GM12878 (cell line): Measurements from ENCODE around the gene ETV7. TPM values are rescaled to one million over a fixed set of nuclear protein-coding genes. Genes with fewer than 3 reads are reported as not detected.

ENCODE experiments used
- ATAC-seq: fragments of 200-7000 bp; cut with Tn5 transposase; 3 replicates; pipeline ENCODE4 v1.9.1; 2020; ENCODE audit warnings: mild to moderate bottlenecking, moderate library complexity
- BruUV-seq: library from RNA; stranded (reverse); fragments of 400-500 nt; replicated peaks from 2 replicates; lab custom pipeline; 2021; lab: Mats Ljungman, UMichigan
- CTCF ChIA-PET: fragments of 300-600 bp; sonication (Branson Sonifier 250); formaldehyde crosslinking; extraction: SDS; loops from one replicate; lab custom pipeline; 2021; ENCODE audit warnings: inconsistent platforms; lab: Yijun Ruan, JAX
- POLR2A ChIA-PET: fragments of 350-600 bp; formaldehyde crosslinking; extraction: SDS; loops from one replicate; lab custom pipeline; 2021; ENCODE audit warnings: inconsistent platforms; lab: Charles Lee
- RAD21 ChIA-PET: fragments of 300-600 bp; sonication (Branson Sonifier 250); formaldehyde crosslinking; loops from one replicate; lab custom pipeline; 2023; ENCODE audit warnings: antibody characterized with exemption; ENCODE audit not compliant: unreplicated experiment; lab: Charles Lee
- SMC1A ChIA-PET: fragments of 300-600 bp; sonication (Branson Sonifier 250); formaldehyde crosslinking; loops from one replicate; lab custom pipeline; 2023; ENCODE audit not compliant: unreplicated experiment, uncharacterized antibody; lab: Charles Lee
- DNase-seq: peaks from one replicate; pipeline ENCODE4 v3.0.0-alpha.2; 2011; ENCODE audit warnings: low read depth, low spot score
- FAIRE-seq: peaks from 3 replicates; lab custom pipeline; 2011; peaks lifted over from hg19 to GRCh38; lab: Jason Lieb, UNC
- H2AFZ ChIP-seq: 2 replicates; pipeline ENCODE4 v1.6.0; 2011; ENCODE audit warnings: low read depth, low read length, control low read depth; ENCODE audit not compliant: control insufficient read depth
- H3K27ac ChIP-seq: 2 replicates; pipeline ENCODE4 v1.5.1; 2011; ENCODE audit warnings: control low read depth; ENCODE audit not compliant: control insufficient read depth, insufficient read depth
- H3K27me3 ChIP-seq, 2 experiments: replicated peaks in 1 of 2; 2 replicates each; pipeline versions ENCODE4 v1.6.0 to v1.6.1; 2011; ENCODE audit warnings: low read length in 1 of 2; ENCODE audit not compliant: control insufficient read depth in 2 of 2, insufficient read depth in 2 of 2
- H3K36me3 ChIP-seq, 2 experiments: 2 replicates each; pipeline ENCODE4 v1.5.1; 2011; ENCODE audit warnings: low read length in 1 of 2; ENCODE audit not compliant: control insufficient read depth in 2 of 2, insufficient read depth in 2 of 2
- H3K4me1 ChIP-seq: 2 replicates; pipeline ENCODE4 v1.6.1; 2011; ENCODE audit warnings: mild to moderate bottlenecking, low read length, moderate library complexity, mixed read lengths; ENCODE audit not compliant: control insufficient read depth, insufficient read depth
- H3K4me2 ChIP-seq: 2 replicates; pipeline ENCODE4 v1.6.0; 2011; ENCODE audit warnings: control low read depth; ENCODE audit not compliant: control insufficient read depth, insufficient read depth
- H3K4me3 ChIP-seq: fragments of 200-600 bp; sonication (generic); 2 replicates; pipeline ENCODE4 v1.5.1; 2016
- H3K79me2 ChIP-seq: 2 replicates; pipeline ENCODE4 v1.6.0; 2011; ENCODE audit warnings: low read length; ENCODE audit not compliant: control insufficient read depth, insufficient read depth
- H3K9ac ChIP-seq: 2 replicates; pipeline ENCODE4 v1.8.0; 2011; ENCODE audit warnings: low read length, control low read depth, mixed read lengths; ENCODE audit not compliant: control insufficient read depth, insufficient read depth
- H3K9me3 ChIP-seq: replicated peaks from 3 replicates; pipeline ENCODE4 v1.5.1; 2011; ENCODE audit warnings: mild to moderate bottlenecking, low read length; ENCODE audit not compliant: control insufficient read depth, insufficient read depth
- H4K20me1 ChIP-seq: 2 replicates; pipeline ENCODE4 v1.6.0; 2011; ENCODE audit not compliant: control insufficient read depth, insufficient read depth
- ATF7 ChIP-seq: fragments of 450-650 bp; IDR thresholded peaks from 2 replicates; pipeline ENCODE4 v1.6.1; 2016; ENCODE audit warnings: low read depth, mild to moderate bottlenecking
- CBX5 ChIP-seq: sonication (generic); IDR thresholded peaks from 2 replicates; pipeline ENCODE4 v1.6.1; 2016; ENCODE audit warnings: low read depth, moderate library complexity, mild to moderate bottlenecking, inconsistent platforms
- HDAC2 ChIP-seq: fragments of 200-600 bp; sonication (generic); IDR thresholded peaks from 2 replicates; pipeline ENCODE4 v1.6.1; 2017
- HDGF ChIP-seq: fragments of 450-650 bp; IDR thresholded peaks from 2 replicates; pipeline ENCODE4 v1.6.1; 2016; ENCODE audit warnings: antibody characterized with exemption
- MEF2B ChIP-seq: fragments of 450-650 bp; IDR thresholded peaks from 2 replicates; pipeline ENCODE4 v1.6.1; 2018; ENCODE audit warnings: mild to moderate bottlenecking, moderate library complexity; ENCODE audit not compliant: partially characterized antibody, poor library complexity, severe bottlenecking
- TBL1XR1 ChIP-seq: IDR thresholded peaks from 2 replicates; pipeline ENCODE4 v1.6.1; 2012; ENCODE audit warnings: low read depth, low read length, improper control_type of control experiment
- TCF7 ChIP-seq: IDR thresholded peaks from 2 replicates; pipeline ENCODE4 v1.6.1; 2014; ENCODE audit warnings: antibody characterized with exemption, borderline replicate concordance
- YY1 ChIP-seq: IDR thresholded peaks from 2 replicates; pipeline ENCODE4 v1.6.1; 2011; ENCODE audit warnings: low read depth, mild to moderate bottlenecking, low read length
- ZNF24 ChIP-seq: fragments of 450-650 bp; IDR thresholded peaks from 2 replicates; pipeline ENCODE4 v1.6.1; 2017; ENCODE audit warnings: antibody characterized with exemption, mild to moderate bottlenecking
- WGBS: methylation state at CpG from one replicate; pipeline ENCODE4 v1.1.6; 2016; ENCODE audit warnings: low lambda C conversion rate; ENCODE audit not compliant: insufficient replicate concordance, insufficient coverage; ENCODE audit errors: missing lambda C conversion rate; 5-methylcytosine and 5-hydroxymethylcytosine counted together
- in situ Hi-C: fragments of 300-500 bp; cut with MboI; formaldehyde crosslinking; loops from 9 replicates; pipeline ENCODE4 v1.14.3; 2018; ENCODE audit warnings: mixed read lengths
- intact Hi-C: fragments of 100-400 bp; cut with micrococcal nuclease; formaldehyde crosslinking; loops from one replicate; pipeline ENCODE4 v1.14.2; 2022; ENCODE audit not compliant: unreplicated experiment
- polyA plus RNA-seq, 11 experiments: library from polyadenylated mRNA; depleted of rRNA in 4 of 11; unstranded in 6 of 11; stranded (reverse) in 5 of 11; fragments of >200 nt; fragmentation: Nextera tagmentation in 4 of 11; fragmentation: Illumina TruSeq in 1 of 11; extraction: Ambion mirVana in 4 of 11; extraction: Trizol in 1 of 11; gene quantifications; 1 replicate in 1 of 11; 2 replicates in 10 of 11; pipeline versions ENCODE4 v1.2.1 to v1.2.3, GENCODE V29; 2011 to 2016; ENCODE audit warnings: inconsistent platforms in 2 of 11, missing spikeins in 2 of 11, low read depth in 1 of 11
- total RNA-seq, 4 experiments: library from RNA; depleted of rRNA in 3 of 4; stranded (reverse); fragments of >200 nt in 3 of 4; fragmentation: Illumina TruSeq in 1 of 4; extraction: Trizol in 1 of 4; gene quantifications; 2 replicates each; pipeline versions ENCODE4 v1.2.1 to v1.2.3, GENCODE V29; 2013 to 2021
- TF ChIP-seq, protein P1 (sequence below): IDR thresholded peaks from 2 replicates; pipeline ENCODE4 v1.6.1; 2011; ENCODE audit warnings: borderline replicate concordance, low read depth, mild to moderate bottlenecking, moderate library complexity, mixed read lengths, low read length; ENCODE audit not compliant: insufficient read depth; ENCODE audit errors: extremely low read length
- TF ChIP-seq, protein P2 (sequence below): fragments of 450-650 bp; IDR thresholded peaks from 2 replicates; pipeline ENCODE4 v1.6.1; 2016; ENCODE audit warnings: mild to moderate bottlenecking
- TF ChIP-seq, protein P3 (sequence below): IDR thresholded peaks from 2 replicates; pipeline ENCODE4 v1.6.1; 2012; ENCODE audit warnings: low read length, inconsistent platforms
- TF ChIP-seq, protein P4 (sequence below): fragments of 450-650 bp; IDR thresholded peaks from 2 replicates; pipeline ENCODE4 v1.6.1; 2017; ENCODE audit warnings: mild to moderate bottlenecking
- TF ChIP-seq, protein P5 (sequence below): IDR thresholded peaks from 2 replicates; pipeline ENCODE4 v1.6.1; 2012; ENCODE audit warnings: low read depth, low read length, improper control_type of control experiment

ETV7 gene
- total and polyA plus RNA-seq, 10 of the 15 experiments (the other 5 are each of a cell fraction or from before 2014, with no cell fraction given), result 0.04 to 1.8 (median 1.3) TPM

DNA sequence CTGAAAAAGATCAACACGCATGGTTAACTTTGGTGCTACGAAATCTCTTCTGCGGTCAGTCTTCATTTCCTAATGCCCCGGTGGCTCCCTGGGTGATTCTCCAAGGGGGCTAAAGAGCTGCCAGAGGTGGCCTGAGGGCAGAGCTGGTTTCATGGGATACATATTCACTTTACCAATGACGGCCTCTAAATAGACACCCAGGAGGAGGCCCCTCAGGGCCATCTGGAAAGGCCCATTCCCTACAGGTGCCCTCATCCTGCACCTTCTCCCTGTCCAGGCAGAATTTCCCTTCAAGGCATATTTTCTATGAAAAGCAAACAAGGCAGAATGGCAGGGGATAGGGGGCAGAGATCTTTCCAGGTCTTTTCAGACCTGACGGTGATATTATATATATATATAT is 63.3 kb downstream of the ETV7 start:
- Histone ChIP-seq H3K4me1 (no peaks in the 10 kb centered on the region), H3K4me3 (no peak overlapping the region), H3K36me3 (no peaks in the 10 kb centered on the region), H3K27ac (no peak overlapping the region), H3K79me2 (no peaks in the 10 kb centered on the region), H4K20me1 (no peaks in the 10 kb centered on the region), H3K4me2 (no peak overlapping the region), H2AFZ (no peak overlapping the region)
- ChIA-PET CTCF (interaction anchor here (1.5 kb wide), 1 partner anchor 17 kb away, joined by 7 read pairs; no protein-coding TSS in a partner anchor), POLR2A (no interaction called here), SMC1A (interaction anchor here (1.1 kb wide), 1 partner anchor 19 kb away, joined by 3 read pairs; no protein-coding TSS in a partner anchor)
- ATAC-seq (no peak), DNase-seq (no peak), FAIRE-seq (no peak)
- in situ Hi-C loops, result no loop called here
- no TSS peak for BruUV-seq
- 78% methylated on average over 6 of the region's 6 CpGs for WGBS
- TF ChIP-seq, protein P1, sequence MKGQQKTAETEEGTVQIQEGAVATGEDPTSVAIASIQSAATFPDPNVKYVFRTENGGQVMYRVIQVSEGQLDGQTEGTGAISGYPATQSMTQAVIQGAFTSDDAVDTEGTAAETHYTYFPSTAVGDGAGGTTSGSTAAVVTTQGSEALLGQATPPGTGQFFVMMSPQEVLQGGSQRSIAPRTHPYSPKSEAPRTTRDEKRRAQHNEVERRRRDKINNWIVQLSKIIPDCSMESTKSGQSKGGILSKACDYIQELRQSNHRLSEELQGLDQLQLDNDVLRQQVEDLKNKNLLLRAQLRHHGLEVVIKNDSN, result no peak
- TF ChIP-seq CBX5 (no peak), YY1 (no peak), HDAC2 (no peak), TCF7 (no peak), ZNF24 (no peak), MEF2B (no peak), HDGF (no peak), TBL1XR1 (no peak), ATF7 (no peak)
- TF ChIP-seq, protein P2, sequence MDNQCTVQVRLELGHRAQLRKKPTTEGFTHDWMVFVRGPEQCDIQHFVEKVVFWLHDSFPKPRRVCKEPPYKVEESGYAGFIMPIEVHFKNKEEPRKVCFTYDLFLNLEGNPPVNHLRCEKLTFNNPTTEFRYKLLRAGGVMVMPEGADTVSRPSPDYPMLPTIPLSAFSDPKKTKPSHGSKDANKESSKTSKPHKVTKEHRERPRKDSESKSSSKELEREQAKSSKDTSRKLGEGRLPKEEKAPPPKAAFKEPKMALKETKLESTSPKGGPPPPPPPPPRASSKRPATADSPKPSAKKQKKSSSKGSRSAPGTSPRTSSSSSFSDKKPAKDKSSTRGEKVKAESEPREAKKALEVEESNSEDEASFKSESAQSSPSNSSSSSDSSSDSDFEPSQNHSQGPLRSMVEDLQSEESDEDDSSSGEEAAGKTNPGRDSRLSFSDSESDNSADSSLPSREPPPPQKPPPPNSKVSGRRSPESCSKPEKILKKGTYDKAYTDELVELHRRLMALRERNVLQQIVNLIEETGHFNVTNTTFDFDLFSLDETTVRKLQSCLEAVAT, result no peak
- TF ChIP-seq, protein P3, sequence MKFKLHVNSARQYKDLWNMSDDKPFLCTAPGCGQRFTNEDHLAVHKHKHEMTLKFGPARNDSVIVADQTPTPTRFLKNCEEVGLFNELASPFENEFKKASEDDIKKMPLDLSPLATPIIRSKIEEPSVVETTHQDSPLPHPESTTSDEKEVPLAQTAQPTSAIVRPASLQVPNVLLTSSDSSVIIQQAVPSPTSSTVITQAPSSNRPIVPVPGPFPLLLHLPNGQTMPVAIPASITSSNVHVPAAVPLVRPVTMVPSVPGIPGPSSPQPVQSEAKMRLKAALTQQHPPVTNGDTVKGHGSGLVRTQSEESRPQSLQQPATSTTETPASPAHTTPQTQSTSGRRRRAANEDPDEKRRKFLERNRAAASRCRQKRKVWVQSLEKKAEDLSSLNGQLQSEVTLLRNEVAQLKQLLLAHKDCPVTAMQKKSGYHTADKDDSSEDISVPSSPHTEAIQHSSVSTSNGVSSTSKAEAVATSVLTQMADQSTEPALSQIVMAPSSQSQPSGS, result no peak
- TF ChIP-seq, protein P4, sequence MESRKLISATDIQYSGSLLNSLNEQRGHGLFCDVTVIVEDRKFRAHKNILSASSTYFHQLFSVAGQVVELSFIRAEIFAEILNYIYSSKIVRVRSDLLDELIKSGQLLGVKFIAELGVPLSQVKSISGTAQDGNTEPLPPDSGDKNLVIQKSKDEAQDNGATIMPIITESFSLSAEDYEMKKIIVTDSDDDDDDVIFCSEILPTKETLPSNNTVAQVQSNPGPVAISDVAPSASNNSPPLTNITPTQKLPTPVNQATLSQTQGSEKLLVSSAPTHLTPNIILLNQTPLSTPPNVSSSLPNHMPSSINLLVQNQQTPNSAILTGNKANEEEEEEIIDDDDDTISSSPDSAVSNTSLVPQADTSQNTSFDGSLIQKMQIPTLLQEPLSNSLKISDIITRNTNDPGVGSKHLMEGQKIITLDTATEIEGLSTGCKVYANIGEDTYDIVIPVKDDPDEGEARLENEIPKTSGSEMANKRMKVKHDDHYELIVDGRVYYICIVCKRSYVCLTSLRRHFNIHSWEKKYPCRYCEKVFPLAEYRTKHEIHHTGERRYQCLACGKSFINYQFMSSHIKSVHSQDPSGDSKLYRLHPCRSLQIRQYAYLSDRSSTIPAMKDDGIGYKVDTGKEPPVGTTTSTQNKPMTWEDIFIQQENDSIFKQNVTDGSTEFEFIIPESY, result no peak
- TF ChIP-seq, protein P5, sequence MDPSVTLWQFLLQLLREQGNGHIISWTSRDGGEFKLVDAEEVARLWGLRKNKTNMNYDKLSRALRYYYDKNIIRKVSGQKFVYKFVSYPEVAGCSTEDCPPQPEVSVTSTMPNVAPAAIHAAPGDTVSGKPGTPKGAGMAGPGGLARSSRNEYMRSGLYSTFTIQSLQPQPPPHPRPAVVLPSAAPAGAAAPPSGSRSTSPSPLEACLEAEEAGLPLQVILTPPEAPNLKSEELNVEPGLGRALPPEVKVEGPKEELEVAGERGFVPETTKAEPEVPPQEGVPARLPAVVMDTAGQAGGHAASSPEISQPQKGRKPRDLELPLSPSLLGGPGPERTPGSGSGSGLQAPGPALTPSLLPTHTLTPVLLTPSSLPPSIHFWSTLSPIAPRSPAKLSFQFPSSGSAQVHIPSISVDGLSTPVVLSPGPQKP, result no peak
- TF ChIP-seq, all 136 proteins: peak for 0
- RAD21 ChIA-PET, result no interaction called here
- intact Hi-C loops, result no loop called here
- Histone ChIP-seq H3K9me3 (no peaks in the 10 kb centered on the region), H3K9ac (no peak overlapping the region), H3K27me3 (no peaks in the 10 kb centered on the region)
